ENCODE results near the gene ASPSCR1.

- no peak for TF ChIP-seq CTCF (IDR thresholded peaks at IDR 0.05 in 8 of 11, conservative IDR thresholded peaks at IDR 0.05 in 3 of 11)
- TF ChIP-seq POLR2AphosphoS5 (IDR thresholded peaks at IDR 0.05) = no peak
These were observed 75.7 kb downstream of the ASPSCR1 start for GRCh38 chr17:82053130-82053529.

Data from spleen (tissue), 7 donors.